GM19324 (cell line): ENCODE data around the gene ZNF568.

ENCODE experiments used
- ATAC-seq: cut with Tn5 transposase; IDR thresholded peaks from one replicate; pipeline ENCODE4 v1.9.1; 2021; ENCODE audit warnings: mild to moderate bottlenecking, moderate library complexity; ENCODE audit not compliant: unreplicated experiment, low FRiP score

ZNF568 gene

GRCh38 chr19:36915992-36916830 is at the start of gene ZNF568, which contains the start of gene ZNF829:
TSS of gene ZNF568 (plus strand) at chr19:36916332. CDS start at chr19:36922771, 6,439 bp downstream.
TSS of gene ZNF829 (minus strand) at chr19:36916291. CDS start at chr19:36915167, 1,124 bp downstream.
- peak; percentile 57 for ATAC-seq

GRCh38 chr19:36876993-36877938 is 38.9 kb upstream of the ZNF568 start:
- ATAC-seq = no peak

GRCh38 chr19:36891768-36892357 is 24.3 kb upstream of the ZNF568 start:
- ATAC-seq = no peak

GRCh38 chr19:36894849-36895383 is 21.2 kb upstream of the ZNF568 start:
- ATAC-seq = no peak

GRCh38 chr19:36898422-36898821 is 17.7 kb upstream of the ZNF568 start:
- ATAC-seq = no peak

- no peak for ATAC-seq
Measured at GRCh38 chr19:36916991-36917390, 859 bp downstream of the ZNF568 start.

- no peak for ATAC-seq
Measured at GRCh38 chr19:36918090-36918489, 2.0 kb downstream of the ZNF568 start.

GRCh38 chr19:36931684-36932083 is 15.6 kb downstream of the ZNF568 start:
- no peak for ATAC-seq

GRCh38 chr19:36939153-36939552 is 23.0 kb downstream of the ZNF568 start:
- no peak for ATAC-seq

GRCh38 chr19:36950335-36951119 is 34.4 kb downstream of the ZNF568 start:
- ATAC-seq = no peak

GRCh38 chr19:36962346-36962745 is 46.2 kb downstream of the ZNF568 start:
- no peak for ATAC-seq

- no peak for ATAC-seq
Measured at GRCh38 chr19:36963280-36963679, 47.1 kb downstream of the ZNF568 start.

- ATAC-seq = no peak
Measured at GRCh38 chr19:36972571-36972970, 56.4 kb downstream of the ZNF568 start.

GRCh38 chr19:36973021-36973843 is 57.1 kb downstream of the ZNF568 start:
- ATAC-seq = no peak

- no peak for ATAC-seq
Measured at GRCh38 chr19:36973844-36974195, 57.7 kb downstream of the ZNF568 start.

- ATAC-seq = no peak
Measured at GRCh38 chr19:36986131-36986530, 70.0 kb downstream of the ZNF568 start.

GRCh38 chr19:36986601-36987000 is 70.5 kb downstream of the ZNF568 start:
- no peak for ATAC-seq

GRCh38 chr19:36987091-36987490 is 71.0 kb downstream of the ZNF568 start:
- no peak for ATAC-seq
